ENCODE data around the gene ABCG2.

DNA sequence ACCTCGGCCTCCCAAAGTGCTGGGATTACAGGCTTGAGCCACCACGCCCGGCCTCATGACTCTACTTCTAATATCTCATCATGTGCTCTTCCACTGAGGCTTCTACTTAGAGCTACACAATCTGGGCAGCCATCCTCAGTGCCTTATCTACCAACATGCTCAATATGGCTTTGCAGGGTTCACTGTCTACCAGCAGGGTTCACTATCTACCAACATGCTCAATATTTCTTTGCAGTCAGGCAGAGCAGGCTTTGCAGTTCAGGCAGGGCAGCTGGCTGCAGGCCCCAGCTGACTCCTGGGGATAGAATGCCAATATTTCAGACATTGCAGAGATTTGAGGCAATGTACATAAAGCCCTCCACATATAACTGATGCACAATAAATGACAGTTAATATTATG, 103.5 kb downstream of the ABCG2 start:
- no peak for TF ChIP-seq POLR2A (IDR thresholded peaks at IDR 0.05; ENCODE audit: low read depth, low read length)
- TF ChIP-seq POLR2AphosphoS5 (IDR thresholded peaks at IDR 0.05; ENCODE audit: low read depth, low read length): no peak
